Measurements from ENCODE around the gene P2RX3.

- no peak for TF ChIP-seq CTCF (IDR thresholded peaks at IDR 0.05; ENCODE audit: poor library complexity)
- TF ChIP-seq EZH2 (IDR thresholded peaks at IDR 0.05; ENCODE audit: borderline replicate concordance): no peak
Observed at GRCh38 chr11:57342702-57343101, 4.5 kb downstream of the P2RX3 start.
